ENCODE data around the gene PLSCR5.

- TF ChIP-seq CTCF (conservative IDR thresholded peaks at IDR 0.05; ENCODE audit: low read depth in 2 of 2) (no peak), CREB1 (CRISPR knock-in tag; IDR thresholded peaks at IDR 0.05; ENCODE audit: low read depth) (no peak), REST (IDR thresholded peaks at IDR 0.05; ENCODE audit: unreplicated experiment) (no peak), POLR2AphosphoS5 (IDR thresholded peaks at IDR 0.05; ENCODE audit: low read depth) (no peak), EZH2phosphoT487 (IDR thresholded peaks at IDR 0.05; ENCODE audit: unreplicated experiment) (no peak), EZH2 (IDR thresholded peaks at IDR 0.05; ENCODE audit: low read depth, unreplicated experiment) (no peak), ETS1 (IDR thresholded peaks at IDR 0.05) (no peak), ZNF331 (CRISPR knock-in tag; IDR thresholded peaks at IDR 0.05; ENCODE audit: low read depth) (no peak), NANOG (IDR thresholded peaks at IDR 0.05; ENCODE audit: borderline replicate concordance) (no peak), JUNB (IDR thresholded peaks at IDR 0.05; ENCODE audit: unreplicated experiment) (no peak)
These were observed 58.7 kb downstream of the PLSCR5 start for GRCh38 chr3:146546366-146546965.

Data from GM23338 (cell line).